Lower leg skin (tissue), 3 donors: Measurements from ENCODE around the gene TMEM163.

Experiments used
- CTCF ChIP-seq, 3 donors: fragments of 450-650 bp; IDR thresholded peaks; one replicate each; pipeline ENCODE4 v1.5.1; 2016; ENCODE audit warnings: antibody characterized with exemption in 3 of 3, mild to moderate bottlenecking in 3 of 3, moderate library complexity in 2 of 3
- POLR2A ChIP-seq, 2 donors: fragments of 450-650 bp; IDR thresholded peaks; one replicate each; pipeline ENCODE4 v1.6.1; 2016 to 2017; ENCODE audit warnings: antibody characterized with exemption in 2 of 2, mild to moderate bottlenecking in 1 of 2, moderate library complexity in 1 of 2

GRCh38 chr2:134704173-134704572, 14.6 kb downstream of the TMEM163 start:
- TF ChIP-seq CTCF (IDR thresholded peaks at IDR 0.05) (no peak), POLR2A (IDR thresholded peaks at IDR 0.05) (no peak)
